ENCODE measurements around the gene TCAP.

DNA sequence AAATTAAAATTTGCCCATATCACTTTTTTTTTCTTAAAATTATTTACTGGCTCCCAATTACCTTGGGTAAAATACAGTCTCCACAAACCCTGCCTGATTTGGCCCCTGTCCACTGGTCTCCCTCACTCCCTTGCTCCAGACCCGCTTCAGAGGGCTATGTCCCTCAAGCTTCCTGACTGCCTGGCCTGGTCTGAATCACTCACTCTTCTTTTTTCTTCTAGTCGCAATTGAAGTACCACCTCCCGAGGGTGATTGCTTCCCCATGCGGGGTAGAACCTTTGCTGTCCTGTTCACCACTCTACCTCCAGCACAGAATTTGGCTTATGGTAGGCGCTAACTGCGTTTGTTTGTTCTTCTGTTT is 23.3 kb downstream of the TCAP start:
- TF ChIP-seq RFX5 (IDR thresholded peaks at IDR 0.05; ENCODE audit: low read depth, low read length) (no peak), USF2 (IDR thresholded peaks at IDR 0.05; ENCODE audit: borderline replicate concordance, low read depth, low read length) (no peak), EP300 (IDR thresholded peaks at IDR 0.05; ENCODE audit: borderline replicate concordance in 1 of 2, control insufficient read depth in 1 of 2, low read depth in 2 of 2, low read length in 2 of 2) (no peak)
